ENCODE measurements around the gene ATP8A2. TPM values are rescaled to one million over a fixed set of nuclear protein-coding genes. Genes with fewer than 3 reads are reported as not detected.

ATP8A2 gene
- polyA plus RNA-seq, 6 donors from 2014 or later = 0.03 TPM; not detected in 5

- H3K36me3 Mint-ChIP-seq = no peaks in the 10 kb centered on the region
- H3K4me3 Mint-ChIP-seq = no peak overlapping the region
- no peak overlapping the region for H3K27ac Mint-ChIP-seq
- ATAC-seq (ENCODE audit: low read depth in 2 of 2) (no peak), DNase-seq (no peak)
- no peaks in the 10 kb centered on the region for H3K4me1 Mint-ChIP-seq
- peaks cover 0 to 11% (median 9%) of the 10 kb centered on the region in 3 donors for H3K27me3 Mint-ChIP-seq
- no peaks in the 10 kb centered on the region for H3K9me3 Mint-ChIP-seq
Measured at GRCh38 chr13:25729201-25729600, 357.4 kb downstream of the ATP8A2 start.

DNA sequence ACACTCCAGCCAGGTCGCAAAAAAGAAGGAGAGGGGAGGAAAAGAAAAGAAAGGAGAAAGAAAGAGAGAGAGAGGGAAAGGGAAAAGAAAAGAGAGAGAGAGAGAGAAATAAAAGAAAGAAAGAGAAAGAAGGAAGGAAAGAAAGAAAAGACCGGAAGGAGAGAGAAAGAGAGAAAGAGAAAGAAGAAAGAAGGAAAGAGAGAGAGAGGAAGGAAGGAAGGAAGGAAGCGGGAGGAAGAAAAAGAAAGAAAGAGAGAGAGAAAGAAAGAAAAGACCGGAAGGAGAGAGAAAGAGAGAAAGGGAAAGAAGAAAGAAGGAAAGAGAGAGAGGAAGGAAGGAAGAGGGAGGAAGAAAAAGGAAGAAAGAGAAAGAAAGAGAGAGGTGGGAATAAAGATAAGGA lies 359.3 kb downstream of the ATP8A2 start:
- Mint-ChIP-seq H3K27me3 (peaks cover 0 to 13% (median 9%) of the 10 kb centered on the region in 3 donors), H3K9me3 (no peaks in the 10 kb centered on the region), H3K36me3 (no peaks in the 10 kb centered on the region), H3K4me3 (no peak overlapping the region), H3K4me1 (no peaks in the 10 kb centered on the region), H3K27ac (peak overlapping the region in 2 of 6 donors; percentile 29 to 67)
- DNase-seq (no peak), ATAC-seq (ENCODE audit: low read depth in 2 of 2) (no peak)

DNA sequence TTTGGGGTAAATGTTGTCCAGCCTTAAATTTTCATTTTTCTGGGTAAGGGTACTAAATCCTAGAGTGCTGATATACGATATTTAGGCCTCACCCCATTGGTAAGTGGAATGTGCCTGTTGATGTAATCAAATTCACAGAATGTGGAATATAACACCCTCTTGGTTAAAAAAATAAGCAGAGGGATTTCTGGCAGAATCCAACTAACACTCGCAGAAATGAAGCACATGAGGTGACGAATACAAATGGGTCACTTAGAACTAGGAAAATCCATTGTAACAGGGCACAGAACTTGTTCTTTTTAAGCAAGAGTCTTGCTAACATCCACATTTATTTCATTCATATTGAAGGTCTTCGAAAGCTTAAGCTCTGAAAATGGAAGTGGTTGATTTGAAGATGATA lies 359.8 kb downstream of the ATP8A2 start:
- Mint-ChIP-seq H3K9me3 (peaks cover 0 to under 1% (median 0%) of the 10 kb centered on the region in 7 donors), H3K27ac (no peak overlapping the region), H3K27me3 (peaks cover 0 to 14% (median 9%) of the 10 kb centered on the region in 3 donors), H3K4me3 (no peak overlapping the region), H3K4me1 (no peaks in the 10 kb centered on the region), H3K36me3 (no peaks in the 10 kb centered on the region)
- ATAC-seq (ENCODE audit: low read depth in 2 of 2) (no peak), DNase-seq (no peak)

- DNase-seq (no peak), ATAC-seq (ENCODE audit: low read depth in 2 of 2) (no peak)
- H3K27me3 Mint-ChIP-seq = peaks cover 0 to 14% (median 9%) of the 10 kb centered on the region in 3 donors
- H3K9me3 Mint-ChIP-seq = peaks cover 0 to 5% (median 0%) of the 10 kb centered on the region in 7 donors
- no peaks in the 10 kb centered on the region for H3K4me1 Mint-ChIP-seq
- no peak overlapping the region for H3K27ac Mint-ChIP-seq
- no peaks in the 10 kb centered on the region for H3K36me3 Mint-ChIP-seq
- H3K4me3 Mint-ChIP-seq = no peak overlapping the region
Measured at GRCh38 chr13:25732111-25732865, 360.5 kb downstream of the ATP8A2 start.

DNA sequence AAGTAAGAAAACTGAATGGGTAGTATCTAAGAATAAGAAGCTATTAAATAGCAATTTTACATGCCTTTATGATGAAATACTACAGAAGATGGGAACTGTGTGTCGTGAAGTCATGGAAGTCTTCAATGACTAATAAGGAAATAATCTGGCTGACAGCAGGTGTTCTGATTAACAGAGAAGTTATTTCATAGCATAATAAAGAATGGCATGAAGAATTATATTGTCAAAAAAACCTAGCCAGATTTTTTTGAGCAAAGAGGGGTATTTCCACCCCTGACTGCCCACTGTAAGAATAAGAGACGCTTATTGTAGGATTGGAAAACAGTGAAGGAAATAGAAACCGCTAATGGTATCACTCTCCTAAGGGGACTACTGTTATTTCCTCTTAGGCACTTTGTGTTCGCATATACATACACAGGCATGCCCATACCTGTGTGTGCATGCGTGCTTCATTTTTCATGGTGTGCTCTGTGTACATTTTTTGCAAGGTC lies 361.3 kb downstream of the ATP8A2 start:
- peaks cover 0 to 14% (median 9%) of the 10 kb centered on the region in 3 donors for H3K27me3 Mint-ChIP-seq
- no peak overlapping the region for H3K4me3 Mint-ChIP-seq
- ATAC-seq (ENCODE audit: low read depth in 2 of 2) = no peak
- H3K36me3 Mint-ChIP-seq = no peaks in the 10 kb centered on the region
- H3K27ac Mint-ChIP-seq = no peak overlapping the region
- no peak for DNase-seq
- peaks cover 0 to 5% (median 0%) of the 10 kb centered on the region in 7 donors for H3K9me3 Mint-ChIP-seq
- H3K4me1 Mint-ChIP-seq = no peaks in the 10 kb centered on the region

GRCh38 chr13:25733696-25734435 lies 362.1 kb downstream of the ATP8A2 start:
- no peaks in the 10 kb centered on the region for H3K36me3 Mint-ChIP-seq
- ATAC-seq (ENCODE audit: low read depth in 2 of 2) = no peak
- no peak overlapping the region for H3K27ac Mint-ChIP-seq
- no peaks in the 10 kb centered on the region for H3K4me1 Mint-ChIP-seq
- H3K27me3 Mint-ChIP-seq = peaks cover 0 to 13% (median 10%) of the 10 kb centered on the region in 3 donors
- H3K9me3 Mint-ChIP-seq = peaks cover 0 to 5% (median 0%) of the 10 kb centered on the region in 7 donors
- H3K4me3 Mint-ChIP-seq = no peak overlapping the region
- DNase-seq = no peak

DNA sequence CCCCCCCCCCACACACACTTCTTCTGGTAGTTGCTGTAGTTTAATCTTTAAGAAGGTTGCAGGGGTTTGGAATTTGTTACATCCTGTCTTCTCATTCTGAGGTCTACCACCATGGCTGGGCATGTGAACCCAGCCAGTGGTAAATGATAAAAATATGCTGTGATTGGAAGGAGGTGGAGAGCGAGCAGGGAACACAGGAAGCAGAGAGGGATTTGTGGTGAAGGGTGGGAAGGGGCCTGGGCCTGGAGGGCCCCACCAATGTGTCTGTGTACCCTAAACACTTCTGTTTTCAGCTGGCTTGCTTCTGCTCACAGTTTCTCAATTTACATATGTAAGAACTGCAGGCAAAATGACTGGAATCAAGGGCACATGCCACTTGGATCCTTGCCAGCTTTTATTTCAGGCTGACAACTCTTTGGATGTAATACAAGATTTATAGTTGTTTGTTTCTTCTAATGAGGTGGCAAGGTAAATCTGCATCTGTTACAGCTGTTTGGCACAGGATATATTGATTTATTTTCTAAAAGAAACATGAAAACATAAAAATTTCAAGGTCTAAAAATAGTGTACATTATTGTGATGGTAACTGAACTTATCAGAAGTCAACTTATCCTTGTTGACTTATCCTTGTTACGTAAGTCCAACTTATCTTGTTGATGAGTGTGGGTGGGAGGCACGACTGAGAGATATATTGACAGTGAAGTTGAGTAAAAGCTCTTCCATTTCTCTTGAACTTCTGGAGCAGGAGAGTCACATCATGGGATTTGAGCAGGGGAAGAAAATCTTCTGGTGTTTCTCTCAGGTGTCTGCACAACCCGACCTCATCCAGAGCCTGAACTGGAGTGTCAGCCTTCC lies 366.8 kb downstream of the ATP8A2 start:
- peaks cover 0 to 3% (median 0%) of the 10 kb centered on the region in 3 donors for H3K4me1 Mint-ChIP-seq
- H3K4me3 Mint-ChIP-seq = no peak overlapping the region
- no peak overlapping the region for H3K27ac Mint-ChIP-seq
- DNase-seq = no peak
- H3K36me3 Mint-ChIP-seq = no peaks in the 10 kb centered on the region
- peaks cover 0 to 5% (median 0%) of the 10 kb centered on the region in 7 donors for H3K9me3 Mint-ChIP-seq
- peaks cover 0 to 9% (median 8%) of the 10 kb centered on the region in 3 donors for H3K27me3 Mint-ChIP-seq
- no peak for ATAC-seq (ENCODE audit: low read depth in 2 of 2)

- H3K4me3 Mint-ChIP-seq = no peak overlapping the region
- H3K4me1 Mint-ChIP-seq = peaks cover 0 to 3% (median 0%) of the 10 kb centered on the region in 3 donors
- peaks cover 0 to 9% (median 8%) of the 10 kb centered on the region in 3 donors for H3K27me3 Mint-ChIP-seq
- H3K9me3 Mint-ChIP-seq = peaks cover 0 to 5% (median 0%) of the 10 kb centered on the region in 7 donors
- H3K36me3 Mint-ChIP-seq = no peaks in the 10 kb centered on the region
- ATAC-seq (ENCODE audit: low read depth in 2 of 2) (no peak), DNase-seq (no peak)
- H3K27ac Mint-ChIP-seq = no peak overlapping the region
Measured at GRCh38 chr13:25739376-25739775, 367.6 kb downstream of the ATP8A2 start.

DNA sequence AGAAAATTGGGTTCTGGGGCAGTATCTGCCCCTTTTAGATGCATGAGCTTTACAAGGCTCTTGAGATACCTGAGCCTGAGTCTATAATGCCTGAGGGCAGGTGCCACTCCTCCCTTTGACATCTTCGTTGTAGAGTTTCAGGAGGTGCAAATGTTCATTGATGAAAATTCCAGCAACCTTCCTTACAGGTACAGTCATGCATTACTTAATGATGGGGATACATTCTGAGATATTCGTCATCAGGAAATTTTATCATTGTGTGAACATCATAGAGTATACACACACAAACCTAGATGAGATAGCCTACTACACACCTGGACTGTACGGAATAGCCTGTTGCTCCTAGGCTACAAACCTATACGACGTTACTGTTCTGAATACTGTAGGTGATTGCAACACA lies 370.0 kb downstream of the ATP8A2 start:
- Mint-ChIP-seq H3K27ac (no peak overlapping the region), H3K4me3 (no peak overlapping the region), H3K36me3 (no peaks in the 10 kb centered on the region), H3K27me3 (peaks cover 0 to 8% (median 7%) of the 10 kb centered on the region in 3 donors), H3K9me3 (peaks cover 0 to 5% (median 0%) of the 10 kb centered on the region in 7 donors), H3K4me1 (peaks cover 0 to 3% (median 0%) of the 10 kb centered on the region in 3 donors)
- ATAC-seq (ENCODE audit: low read depth in 2 of 2) = no peak
- no peak for DNase-seq

GRCh38 chr13:25742220-25742619 lies 370.4 kb downstream of the ATP8A2 start:
- Mint-ChIP-seq H3K9me3 (peaks cover 0 to 5% (median 0%) of the 10 kb centered on the region in 7 donors), H3K36me3 (no peaks in the 10 kb centered on the region), H3K27me3 (peaks cover 0 to 11% (median 8%) of the 10 kb centered on the region in 3 donors), H3K27ac (no peak overlapping the region), H3K4me3 (no peak overlapping the region), H3K4me1 (peaks cover 0 to 3% (median 0%) of the 10 kb centered on the region in 3 donors)
- DNase-seq (no peak), ATAC-seq (ENCODE audit: low read depth in 2 of 2) (no peak)

DNA sequence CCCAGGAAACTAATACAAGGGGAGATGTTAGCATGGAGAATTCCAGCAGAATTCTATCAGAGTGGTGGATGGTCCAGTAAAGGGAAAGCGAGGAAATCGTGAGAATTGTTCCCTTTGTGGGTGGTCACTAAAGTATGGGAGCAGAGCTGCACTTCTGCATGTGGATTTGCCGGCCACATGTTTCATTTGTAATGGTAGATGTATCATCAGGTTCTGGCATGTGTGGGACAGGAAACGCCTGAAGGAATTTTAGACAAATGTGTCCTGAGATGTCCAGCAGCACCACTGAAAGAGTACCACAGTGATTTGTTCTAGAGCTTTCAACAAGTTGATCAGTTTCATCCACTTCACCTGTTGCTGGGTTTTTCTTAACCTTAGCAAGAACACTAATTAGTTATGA lies 371.6 kb downstream of the ATP8A2 start:
- Mint-ChIP-seq H3K36me3 (no peaks in the 10 kb centered on the region), H3K4me3 (no peak overlapping the region), H3K9me3 (peaks cover 0 to 5% (median 0%) of the 10 kb centered on the region in 7 donors), H3K4me1 (peaks cover 0 to 3% (median 0%) of the 10 kb centered on the region in 3 donors), H3K27ac (peak overlapping the region in 1 of 6 donors; percentile 55), H3K27me3 (peaks cover 0 to 13% (median 8%) of the 10 kb centered on the region in 3 donors)
- DNase-seq = no peak
- ATAC-seq (ENCODE audit: low read depth in 2 of 2) = no peak

- no peaks in the 10 kb centered on the region for H3K4me1 Mint-ChIP-seq
- H3K4me3 Mint-ChIP-seq = no peak overlapping the region
- ATAC-seq (ENCODE audit: low read depth in 2 of 2) (no peak), DNase-seq (no peak)
- H3K36me3 Mint-ChIP-seq = no peaks in the 10 kb centered on the region
- H3K27me3 Mint-ChIP-seq = peaks cover 4 to 17% (median 6%) of the 10 kb centered on the region in 3 donors
- no peak overlapping the region for H3K27ac Mint-ChIP-seq
- H3K9me3 Mint-ChIP-seq = no peaks in the 10 kb centered on the region
Measured at GRCh38 chr13:25744178-25744577, 372.4 kb downstream of the ATP8A2 start.

- H3K4me3 Mint-ChIP-seq = no peak overlapping the region
- H3K27me3 Mint-ChIP-seq = peaks cover 6 to 11% (median 8%) of the 10 kb centered on the region in 3 donors
- DNase-seq (no peak), ATAC-seq (ENCODE audit: low read depth in 2 of 2) (no peak)
- H3K4me1 Mint-ChIP-seq = no peaks in the 10 kb centered on the region
- peaks cover 0 to 1% (median 0%) of the 10 kb centered on the region in 7 donors for H3K9me3 Mint-ChIP-seq
- H3K27ac Mint-ChIP-seq = no peak overlapping the region
- H3K36me3 Mint-ChIP-seq = no peaks in the 10 kb centered on the region
Measured at GRCh38 chr13:25746131-25746530, 374.4 kb downstream of the ATP8A2 start.

Measured in naive B cell (primary cell).